ENCODE data around the gene PGAM5. TPM values are rescaled to one million over a fixed set of nuclear protein-coding genes. Genes with fewer than 3 reads are reported as not detected.

The PGAM5 gene
- total and polyA plus RNA-seq, 11 donors = 20.7 to 46.5 (median 27.6) TPM

GRCh38 chr12:132735496-132735895, 24.9 kb downstream of the PGAM5 start:
- H3K36me3 ChIP-seq = peaks cover 0 to 95% (median 89%) of the 10 kb centered on the region in 9 donors
- H3K9me3 ChIP-seq = no peaks in the 10 kb centered on the region
- intact Hi-C loops (cut with DNase I) = no loop called here
- TF ChIP-seq POLR2A (IDR thresholded peaks at IDR 0.05) = no peak
- DNase-seq = peak in 1 of 5 donors; percentile 40
- WGBS, 4 donors = 84 to 89% (median 87%) methylated on average over 10 to 20 of the region's 20 CpGs
- no peak for ATAC-seq
- no peak overlapping the region for H3K27ac ChIP-seq
- peaks cover 0 to 19% (median 2%) of the 10 kb centered on the region in 12 donors for H3K4me1 ChIP-seq
- no peak overlapping the region for H3K4me3 ChIP-seq
- H3K27me3 ChIP-seq = no peaks in the 10 kb centered on the region

GRCh38 chr12:132736378-132736777, 25.7 kb downstream of the PGAM5 start:
- Histone ChIP-seq H3K27me3 (no peaks in the 10 kb centered on the region), H3K27ac (no peak overlapping the region), H3K4me3 (no peak overlapping the region), H3K9me3 (no peaks in the 10 kb centered on the region), H3K36me3 (peaks cover 0 to 96% (median 89%) of the 10 kb centered on the region in 9 donors), H3K4me1 (peaks cover 0 to 27% (median 4%) of the 10 kb centered on the region in 12 donors)
- DNase-seq = peak in 1 of 5 donors; percentile 32
- intact Hi-C loops (cut with DNase I) = no loop called here
- no peak for ATAC-seq
- WGBS, 4 donors = 91 to 93% (median 93%) methylated on average over 12 of the region's 12 CpGs
- no peak for TF ChIP-seq CTCF (IDR thresholded peaks at IDR 0.05)
- TF ChIP-seq POLR2A (IDR thresholded peaks at IDR 0.05) = no peak

GRCh38 chr12:132736913-132737312, 26.3 kb downstream of the PGAM5 start:
- Histone ChIP-seq H3K36me3 (peaks cover 0 to 96% (median 89%) of the 10 kb centered on the region in 9 donors), H3K4me3 (no peak overlapping the region), H3K4me1 (peaks cover 0 to 31% (median 4%) of the 10 kb centered on the region in 12 donors), H3K9me3 (no peaks in the 10 kb centered on the region), H3K27ac (no peak overlapping the region), H3K27me3 (no peaks in the 10 kb centered on the region)
- ATAC-seq = no peak
- TF ChIP-seq CTCF (IDR thresholded peaks at IDR 0.05) = no peak
- peak in 1 of 5 donors; percentile 43 for DNase-seq
- 88 to 95% (median 92%) methylated on average over 14 to 15 of the region's 15 CpGs for WGBS, 4 donors
- intact Hi-C loops (cut with DNase I) = no loop called here

GRCh38 chr12:132739600-132740312, 29.1 kb downstream of the PGAM5 start:
- 47 to 72% (median 59%) methylated on average over 16 to 19 of the region's 19 CpGs for WGBS, 4 donors
- H3K4me3 ChIP-seq = no peak overlapping the region
- intact Hi-C loops (cut with DNase I) = no loop called here
- DNase-seq = no peak
- no peak for TF ChIP-seq POLR2A (IDR thresholded peaks at IDR 0.05)
- peak; percentile 16 to 57 (median 45) for ATAC-seq
- peak overlapping the region; percentile 35 to 85 (median 68) for H3K27ac ChIP-seq
- H3K9me3 ChIP-seq = no peaks in the 10 kb centered on the region
- peaks cover 0 to 31% (median 4%) of the 10 kb centered on the region in 12 donors for H3K4me1 ChIP-seq
- H3K36me3 ChIP-seq = peaks cover 0 to 99% (median 97%) of the 10 kb centered on the region in 9 donors
- H3K27me3 ChIP-seq = no peaks in the 10 kb centered on the region

GRCh38 chr12:132740313-132740646, 29.6 kb downstream of the PGAM5 start:
- Histone ChIP-seq H3K9me3 (no peaks in the 10 kb centered on the region), H3K4me3 (no peak overlapping the region), H3K27me3 (no peaks in the 10 kb centered on the region), H3K4me1 (peaks cover 0 to 31% (median 4%) of the 10 kb centered on the region in 12 donors), H3K36me3 (peaks cover 0 to 99% (median 97%) of the 10 kb centered on the region in 9 donors), H3K27ac (peak overlapping the region; percentile 35 to 85 (median 68))
- peak; percentile 52 to 73 (median 68) for ATAC-seq
- WGBS, 4 donors = 42 to 59% (median 53%) methylated on average over 6 of the region's 6 CpGs
- DNase-seq = no peak
- no peak for TF ChIP-seq CTCF (IDR thresholded peaks at IDR 0.05)
- no peak for TF ChIP-seq POLR2A (IDR thresholded peaks at IDR 0.05)
- intact Hi-C loops (cut with DNase I) = no loop called here

All from heart left ventricle (tissue), 16 donors.